IPS DF 4.7 (cell line): ENCODE results near the gene CPLX4.
A peak's percentile ranks its signal among the peaks of the same experiment; 100 is the strongest.

Experiments
- DNase-seq: peaks from one replicate; pipeline ENCODE4 v3.0.0-alpha.2; 2013; ENCODE audit warnings: low spot score; ENCODE audit errors: extremely low read depth

Gene CPLX4, protein sequence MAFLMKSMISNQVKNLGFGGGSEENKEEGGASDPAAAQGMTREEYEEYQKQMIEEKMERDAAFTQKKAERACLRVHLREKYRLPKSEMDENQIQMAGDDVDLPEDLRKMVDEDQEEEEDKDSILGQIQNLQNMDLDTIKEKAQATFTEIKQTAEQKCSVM

DNA sequence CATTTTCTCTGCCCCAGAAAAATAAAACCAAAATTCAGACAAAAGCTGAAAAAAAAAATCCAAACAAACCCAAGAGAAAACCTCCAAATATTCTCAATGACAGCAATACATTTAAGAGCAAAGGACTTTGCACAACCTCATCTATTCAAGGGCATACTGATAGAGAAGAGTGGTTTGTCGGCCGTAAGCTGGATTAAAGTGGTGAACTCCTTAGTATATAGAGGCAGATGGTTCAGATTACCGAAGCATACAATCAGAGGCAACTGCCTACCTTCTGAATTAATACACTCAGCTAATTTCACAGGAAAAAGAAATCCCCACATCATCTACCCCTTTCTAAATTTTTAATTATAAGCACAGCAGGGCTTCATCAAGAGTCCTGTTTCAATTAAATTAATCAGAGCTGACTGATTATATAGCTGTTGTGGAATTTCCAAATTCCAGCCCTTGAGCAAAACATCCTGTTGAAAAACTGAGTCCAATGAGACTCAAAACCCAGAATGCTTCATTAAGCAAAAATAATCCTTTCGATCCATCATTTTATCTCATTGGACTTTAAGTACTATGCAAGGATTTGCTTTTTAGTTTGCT lies at the start of gene CPLX4:
Gene CPLX4, minus strand, starts transcription at position 190 of the 591 bp plus-strand sequence. Its CDS starts 187 bp downstream, at position 3.
- no peak for DNase-seq

DNA sequence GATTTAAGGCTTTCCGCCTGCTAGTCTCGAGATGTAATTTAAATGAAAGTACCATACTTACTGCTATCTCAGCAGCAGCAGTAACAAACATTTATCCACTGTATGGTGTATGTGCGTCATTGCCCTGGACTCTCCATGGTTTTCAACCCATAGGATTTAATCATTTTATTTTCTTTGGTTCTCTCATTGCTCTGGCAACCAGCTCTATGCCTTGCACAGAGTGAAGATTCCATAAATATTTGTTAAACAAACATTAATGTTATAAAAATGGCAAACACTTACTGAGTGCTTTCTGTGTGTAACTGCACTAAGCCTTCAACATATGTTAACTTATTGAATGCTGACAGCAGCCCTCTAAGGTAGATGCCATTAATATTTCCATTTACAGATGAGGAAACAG lies 41.9 kb upstream of the CPLX4 start:
- no peak for DNase-seq

DNA sequence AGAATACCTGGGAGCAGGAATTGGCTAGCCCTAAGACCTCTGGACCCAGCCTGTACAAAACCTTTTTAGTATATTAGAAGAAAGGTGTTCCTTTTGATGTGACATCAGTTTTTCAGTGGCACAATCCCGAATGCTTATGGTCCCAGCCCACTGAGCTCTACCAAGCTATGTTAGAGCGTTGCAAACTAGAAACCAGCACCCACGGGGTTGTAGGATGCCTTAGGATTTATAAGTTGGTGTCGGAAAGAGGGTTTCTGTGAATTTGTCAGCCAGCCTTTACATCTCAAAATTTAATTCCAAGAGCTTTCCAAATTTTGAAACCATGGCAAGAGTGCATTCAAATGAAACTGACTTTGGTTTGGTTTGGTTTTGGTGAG lies 41.1 kb upstream of the CPLX4 start:
- no peak for DNase-seq

DNA sequence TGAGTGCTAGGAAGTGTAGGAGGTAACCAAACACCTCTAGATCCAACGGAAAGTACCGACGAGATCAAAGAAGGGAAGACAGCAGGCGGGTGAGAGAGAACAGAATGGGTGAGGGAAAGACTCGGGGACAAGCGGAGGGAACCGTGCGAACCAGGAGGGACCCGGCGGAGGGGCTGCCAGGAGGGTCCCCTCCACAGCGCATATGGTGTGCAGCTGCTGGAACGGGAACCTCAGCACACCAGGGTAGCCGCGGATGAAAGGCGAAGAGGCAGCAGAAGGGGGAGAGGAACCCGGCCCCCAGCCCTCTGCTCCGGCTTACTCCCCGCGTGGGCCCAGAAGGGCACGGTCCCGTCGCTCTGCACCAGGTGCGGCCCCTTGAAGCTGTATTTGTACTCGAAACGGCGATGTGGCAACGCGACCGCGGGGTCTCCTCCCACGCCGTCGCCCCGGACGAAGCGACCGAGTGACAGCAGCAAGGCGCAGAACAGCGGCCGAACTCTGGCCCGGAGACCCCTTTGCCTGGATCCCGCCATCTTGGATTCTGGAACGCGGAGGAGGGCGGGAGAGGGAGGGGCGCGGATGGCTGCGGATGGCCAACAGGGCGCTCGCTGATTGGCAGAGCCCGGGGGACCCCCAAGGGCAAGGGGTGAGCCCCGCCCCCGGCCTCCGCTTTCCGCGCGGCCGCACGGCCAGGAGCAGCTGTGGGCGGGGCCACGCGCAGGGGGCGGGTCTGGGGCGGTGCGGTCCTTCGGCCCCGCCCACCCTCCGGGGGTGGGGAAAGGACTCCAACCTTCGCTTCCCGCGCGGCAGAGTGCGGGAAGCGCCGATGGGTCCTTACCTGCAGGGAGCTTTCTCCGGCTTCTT lies 40.5 kb upstream of the CPLX4 start, which contains the start of gene LMAN1:
Gene LMAN1, minus strand, starts transcription at position 554 of the 864 bp plus-strand sequence. Its CDS starts 21 bp downstream, at position 533.
- peak; percentile 60 for DNase-seq

DNA sequence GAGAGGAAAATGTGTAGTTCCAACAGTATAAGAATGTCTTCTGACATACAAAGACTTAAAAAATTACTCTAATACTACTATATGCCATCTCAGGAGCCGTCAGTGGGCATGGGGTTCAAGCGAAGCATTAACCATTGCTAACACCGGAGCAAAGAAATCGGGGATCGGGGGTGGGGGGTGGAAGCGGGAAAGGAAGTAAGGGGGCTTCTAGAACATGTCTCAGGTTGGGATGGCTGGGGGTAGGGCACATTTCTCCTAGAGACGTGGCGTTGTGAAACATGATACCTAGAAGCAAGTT lies 39.9 kb upstream of the CPLX4 start:
- DNase-seq = no peak

DNA sequence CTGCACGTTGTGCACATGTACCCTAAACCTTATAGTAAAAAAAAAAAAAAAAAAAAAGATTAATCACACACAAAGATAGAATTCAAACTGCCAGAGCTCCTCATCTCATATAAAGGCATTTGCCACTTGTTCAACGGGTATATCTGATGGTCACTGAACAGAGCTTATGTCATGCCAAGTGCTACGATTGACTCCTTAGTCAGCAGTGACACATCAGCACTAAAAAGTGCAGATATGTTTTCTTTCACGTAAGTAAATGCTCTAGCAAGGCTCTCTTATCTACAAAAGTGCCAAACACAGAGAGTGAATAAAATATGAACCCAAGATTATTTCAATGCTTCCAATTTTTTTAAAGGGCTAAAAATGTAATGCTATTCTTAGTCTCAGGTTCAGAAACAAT lies 39.5 kb upstream of the CPLX4 start:
- DNase-seq = no peak

DNA sequence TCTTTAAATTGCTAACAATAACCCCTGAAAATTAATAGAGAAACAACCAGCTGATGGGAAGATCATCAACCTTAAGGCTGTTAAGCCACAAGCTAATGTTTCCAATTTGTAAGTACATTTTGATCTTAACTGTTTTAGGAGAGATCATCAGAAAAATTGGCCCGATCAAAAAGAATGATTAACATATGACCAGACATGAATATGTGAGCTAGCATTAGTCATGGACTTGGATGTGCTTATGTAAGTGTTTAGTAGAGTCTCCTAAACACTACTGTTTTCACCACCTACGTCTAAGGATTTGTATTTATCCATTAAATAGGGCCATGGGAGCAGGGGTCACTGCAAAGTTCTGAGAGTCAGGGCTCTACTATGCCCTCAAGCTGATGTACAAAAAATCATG lies 36.3 kb upstream of the CPLX4 start:
- DNase-seq = no peak

DNA sequence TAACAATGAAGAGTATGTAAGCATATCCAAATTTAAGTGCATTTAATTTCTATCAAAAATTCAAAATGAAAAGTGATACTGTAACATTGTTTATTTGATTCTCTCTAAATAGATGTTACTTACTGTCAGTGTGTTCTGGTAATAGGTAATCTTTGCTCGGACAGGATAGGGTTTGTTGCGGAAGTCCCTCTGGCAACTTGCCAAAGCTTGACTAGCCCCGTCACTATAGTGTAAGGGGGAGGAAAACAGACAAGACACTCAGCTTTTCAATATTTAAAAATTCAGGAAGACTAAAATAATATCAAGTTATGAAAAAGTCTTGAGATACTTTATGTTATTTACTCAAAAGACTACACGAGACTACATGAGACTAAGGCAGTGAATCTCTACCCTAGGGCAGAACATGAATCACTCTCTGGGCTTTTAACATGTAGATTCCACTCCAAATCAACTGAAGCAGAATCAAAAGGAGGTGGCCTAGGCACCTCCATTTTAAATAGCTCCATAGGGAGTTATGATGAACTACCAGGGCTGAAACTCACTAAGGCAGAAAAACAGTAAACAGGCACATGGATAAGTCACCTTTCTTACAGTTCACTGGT lies 34.7 kb upstream of the CPLX4 start:
- DNase-seq = no peak

DNA sequence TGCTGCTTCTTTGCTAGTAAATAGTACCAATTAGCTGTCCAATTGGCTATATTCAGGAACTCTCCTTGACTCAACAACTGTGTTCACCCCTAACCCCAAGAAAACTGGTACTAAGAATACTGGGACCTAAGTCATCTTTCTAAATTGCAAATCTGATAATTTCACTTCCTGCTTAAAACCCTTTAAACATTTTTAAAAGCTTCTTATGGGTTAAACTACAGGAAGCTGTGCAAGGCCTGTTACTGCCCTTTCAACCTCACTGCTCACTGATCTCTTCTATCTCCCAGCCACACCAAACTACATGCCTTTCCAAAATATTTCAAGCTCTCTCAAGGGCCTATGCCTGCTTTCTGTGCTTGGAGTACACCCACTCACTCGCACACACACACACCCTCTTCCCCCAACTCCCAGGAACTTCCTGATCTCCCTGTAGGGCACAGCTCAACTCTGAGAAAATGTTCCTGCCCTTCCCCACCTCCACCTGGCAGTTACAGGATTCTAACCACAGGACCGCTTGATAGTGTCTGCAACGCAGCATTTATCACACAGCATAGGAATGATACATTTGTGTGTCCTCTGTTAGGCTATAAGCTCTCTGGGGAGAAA lies 33.9 kb upstream of the CPLX4 start:
- no peak for DNase-seq

DNA sequence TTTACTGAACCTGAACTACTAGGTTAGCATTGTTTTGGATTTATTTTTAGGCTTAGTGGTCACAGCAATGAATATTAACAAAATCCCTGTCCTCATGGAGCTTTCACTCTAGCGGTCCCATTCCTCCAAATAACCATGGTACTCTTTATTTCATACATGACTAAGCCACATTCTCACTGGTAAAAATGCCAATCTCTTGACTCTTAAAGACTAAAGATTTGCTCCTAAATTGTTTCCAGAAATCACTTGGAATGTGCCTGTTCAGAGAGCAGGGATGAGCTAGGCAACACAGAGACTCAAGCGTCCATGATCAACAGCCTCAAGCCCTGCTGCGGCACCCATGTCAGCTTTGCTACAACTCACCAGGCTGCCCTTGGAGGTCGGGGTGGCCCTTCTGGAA lies 27.1 kb upstream of the CPLX4 start:
- DNase-seq = no peak

DNA sequence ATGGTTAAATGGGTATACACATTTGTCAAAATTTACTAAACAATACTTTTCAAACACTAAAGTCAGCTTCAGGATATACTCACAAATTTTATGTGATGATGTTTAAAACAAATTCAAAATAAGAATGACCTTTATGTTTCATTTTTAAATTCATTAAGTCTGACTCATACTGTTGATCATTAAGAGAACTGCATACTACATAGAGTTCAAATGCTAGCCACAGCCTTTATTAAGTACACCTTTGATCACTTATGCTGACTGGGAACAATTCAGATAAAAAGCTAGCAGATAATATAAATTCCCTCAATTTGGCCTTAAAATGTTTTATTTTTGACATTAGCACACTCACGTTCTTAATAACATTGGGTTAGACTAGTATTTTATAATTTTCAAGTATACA lies 26.5 kb upstream of the CPLX4 start:
- no peak for DNase-seq

DNA sequence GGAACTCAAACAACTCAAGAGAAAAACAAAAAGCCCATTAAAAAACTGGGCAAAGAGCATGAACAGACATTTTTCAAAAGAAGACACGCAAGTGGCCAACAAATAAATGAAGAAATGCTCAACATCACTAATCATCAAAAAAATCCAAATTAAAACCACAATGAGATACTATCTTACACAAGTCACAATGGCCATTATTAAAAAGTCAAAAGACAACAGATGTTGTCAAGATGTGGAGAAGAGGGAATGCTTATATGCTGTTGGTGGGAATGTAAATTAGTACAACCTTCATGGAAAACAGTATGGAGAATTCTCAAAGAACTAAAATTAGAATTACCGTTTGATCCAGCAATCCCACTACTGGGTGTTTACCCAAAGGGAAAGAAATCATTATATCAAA lies 25.5 kb upstream of the CPLX4 start:
- no peak for DNase-seq

DNA sequence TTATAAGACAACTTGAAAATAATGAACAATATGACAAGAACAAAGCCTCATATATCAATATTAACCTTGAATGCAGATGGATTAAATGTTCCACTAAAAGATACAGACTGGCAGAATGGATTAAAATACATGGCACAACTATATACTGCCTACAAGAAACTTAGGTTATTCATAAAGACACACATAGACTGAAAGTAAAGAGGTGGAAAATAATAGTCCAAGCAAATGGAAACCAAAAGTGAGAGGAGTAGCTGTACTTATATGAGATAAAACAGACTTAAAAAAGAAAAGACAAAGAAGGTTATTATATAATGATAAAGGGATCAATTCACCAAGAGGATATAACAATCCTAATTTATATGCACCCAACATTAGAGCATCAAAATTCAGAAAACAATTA lies 22.4 kb upstream of the CPLX4 start:
- no peak for DNase-seq

DNA sequence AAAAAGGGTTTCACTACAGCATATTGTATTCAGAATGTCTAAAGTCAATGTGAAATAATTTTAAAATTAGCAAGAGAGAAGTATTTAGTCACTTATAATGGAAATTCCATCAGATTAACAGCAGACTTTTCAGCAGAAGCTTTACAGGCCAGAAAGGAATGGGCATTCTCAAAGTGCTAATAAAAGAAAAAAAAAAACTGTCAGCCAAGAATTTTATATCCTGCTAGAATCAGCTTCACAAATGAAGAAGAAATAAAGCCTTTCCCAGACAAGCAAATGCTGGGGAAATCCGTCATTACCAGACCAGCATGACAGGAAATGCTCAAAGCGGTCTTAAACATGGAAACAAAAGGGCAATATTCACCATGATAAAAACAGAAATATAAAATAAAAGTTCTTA lies 21.9 kb upstream of the CPLX4 start:
- DNase-seq = no peak

DNA sequence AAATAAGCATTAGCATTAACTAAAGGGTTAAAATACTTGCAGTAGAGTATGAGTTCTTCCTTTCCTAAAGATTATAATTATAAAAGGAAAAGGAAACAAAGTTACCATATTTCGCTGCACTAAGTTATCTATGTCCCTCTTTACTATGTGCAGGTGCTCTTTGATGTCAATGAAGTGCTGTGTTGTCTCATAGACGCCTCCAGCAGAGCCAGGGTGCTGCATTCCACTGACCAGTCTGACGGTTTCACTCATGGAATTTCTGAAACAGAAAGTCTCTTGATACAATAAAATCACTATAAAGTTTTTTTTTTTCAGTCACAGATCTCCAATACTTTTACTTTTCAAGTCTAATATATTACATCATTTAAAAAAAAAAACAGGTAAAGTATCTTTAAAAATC lies 14.5 kb upstream of the CPLX4 start:
- DNase-seq = no peak

DNA sequence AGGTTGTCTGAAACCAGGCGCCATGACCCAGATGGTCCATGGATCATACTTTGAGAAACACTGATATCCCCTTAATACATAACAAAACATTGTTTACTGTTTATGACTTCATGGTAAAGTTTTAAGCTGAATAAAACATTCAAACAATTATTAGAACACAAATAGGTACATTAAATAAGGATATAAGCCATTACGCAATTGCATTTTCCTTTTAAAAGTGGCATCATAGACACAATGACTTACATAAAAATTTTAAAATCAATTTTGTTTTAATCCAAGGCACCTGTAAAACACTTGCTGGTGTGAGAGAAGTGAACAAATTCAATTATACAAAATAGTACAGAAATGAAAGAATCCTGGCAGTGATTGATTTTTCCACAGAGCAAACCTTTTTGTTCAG lies 10.2 kb upstream of the CPLX4 start:
- no peak for DNase-seq

DNA sequence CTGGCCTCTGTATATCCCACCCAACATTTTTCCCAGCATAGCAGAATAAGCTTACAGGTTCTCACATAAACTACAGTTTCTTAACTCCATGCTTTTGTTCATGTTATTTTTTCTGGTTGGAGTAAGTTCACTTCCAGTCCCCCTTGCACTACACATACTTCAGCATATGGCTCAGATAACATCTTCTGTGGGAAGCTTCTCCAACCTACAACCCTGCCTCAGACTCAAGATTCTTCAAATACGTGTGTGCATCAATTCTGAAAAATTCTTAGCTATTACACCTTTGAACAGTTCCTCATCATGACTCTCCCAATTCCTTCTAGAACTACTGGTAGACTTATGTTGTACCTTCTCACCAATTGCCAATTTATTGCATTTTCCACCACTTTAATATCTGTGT lies 7.5 kb upstream of the CPLX4 start:
- no peak for DNase-seq

DNA sequence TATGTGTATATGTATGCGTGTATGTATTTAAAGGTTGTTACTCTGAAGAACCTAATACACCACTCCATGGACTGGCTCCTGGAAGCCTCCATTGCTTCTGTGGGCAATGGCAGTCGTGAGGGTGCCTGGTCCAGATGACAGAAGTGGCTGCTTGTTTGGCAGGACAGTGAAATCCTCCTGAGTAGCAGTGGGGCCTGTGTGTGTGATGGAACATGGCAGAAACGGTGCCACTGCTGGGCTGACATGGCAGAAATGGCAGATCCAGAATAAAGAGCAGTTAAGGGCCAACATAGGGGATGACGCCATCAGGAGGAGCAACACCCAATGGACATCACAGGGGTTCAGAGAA lies 6.1 kb upstream of the CPLX4 start:
- no peak for DNase-seq

DNA sequence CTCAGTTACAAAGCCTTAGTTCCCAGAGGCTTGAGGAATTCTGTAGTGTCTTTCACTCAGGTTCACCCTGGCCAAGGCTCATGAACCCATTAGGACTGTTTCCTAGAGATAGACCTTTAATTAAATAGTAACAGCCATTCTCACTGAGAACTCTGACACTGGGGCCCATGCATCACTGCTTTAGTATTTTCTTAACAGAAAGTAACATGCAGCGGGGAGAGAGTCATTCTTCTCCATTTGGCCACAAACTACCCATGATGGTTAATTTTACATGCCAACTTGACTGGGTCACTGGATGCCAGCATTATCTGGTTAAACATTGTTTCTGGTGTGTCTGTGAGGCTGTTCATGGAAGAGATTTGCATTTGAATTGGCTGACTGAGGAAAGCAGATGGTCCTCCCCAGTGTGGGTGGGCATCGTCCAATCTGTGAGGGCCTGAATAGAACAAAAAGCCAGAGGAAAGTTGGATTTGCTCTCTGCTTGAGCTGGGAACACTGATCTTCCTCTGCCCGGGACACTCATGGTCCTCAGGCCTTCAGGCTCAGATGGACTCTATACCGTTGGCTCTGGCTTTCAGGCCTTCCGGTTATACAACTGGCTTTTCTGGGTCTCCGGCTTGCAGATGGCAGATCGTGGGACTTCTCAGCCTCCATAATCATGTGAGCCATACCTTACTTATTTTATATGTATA lies 5.6 kb upstream of the CPLX4 start:
- DNase-seq = no peak

DNA sequence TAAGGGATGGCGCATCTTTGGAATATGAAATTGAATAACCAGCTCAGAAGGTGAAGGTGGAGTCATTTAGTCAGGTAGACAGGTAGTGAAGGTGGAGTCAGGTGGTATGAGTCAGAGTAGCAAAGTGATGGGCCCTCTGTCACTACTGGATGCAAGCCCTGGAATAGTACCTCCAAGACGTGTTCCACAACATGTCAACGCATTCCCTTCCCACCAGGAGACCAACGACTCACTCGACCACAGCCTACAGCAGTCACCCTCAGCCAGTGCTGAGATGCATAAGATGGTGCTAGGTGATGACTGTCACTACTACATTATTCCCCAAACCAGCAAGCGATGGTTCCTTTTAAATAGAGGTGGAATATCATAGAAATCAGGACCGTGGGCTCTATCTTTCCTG lies 6.8 kb downstream of the CPLX4 start:
- no peak for DNase-seq

DNA sequence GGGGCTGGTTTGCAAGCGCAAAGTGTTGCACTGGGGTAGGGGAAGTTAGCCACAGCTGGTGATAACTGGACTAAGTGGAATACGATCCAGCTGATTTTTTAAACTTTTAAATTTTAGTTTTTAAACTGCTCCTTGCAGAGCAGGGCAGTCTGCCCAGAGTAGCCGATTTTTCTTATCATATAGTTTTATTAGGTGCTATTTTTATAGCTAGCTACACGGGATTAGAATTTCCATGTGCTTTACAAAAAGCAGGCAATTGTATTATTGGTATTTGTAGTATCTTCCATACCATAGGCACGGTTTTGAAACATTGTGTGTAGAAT lies 9.6 kb downstream of the CPLX4 start:
- DNase-seq = no peak
